ENCODE measurements around the gene ERP29. TPM values are rescaled to one million over a fixed set of nuclear protein-coding genes. Genes with fewer than 3 reads are reported as not detected.

ERP29 gene
- total RNA-seq, 4 donors from 2014 or later, result 33.5 to 35.3 (median 34.9) TPM

DNA sequence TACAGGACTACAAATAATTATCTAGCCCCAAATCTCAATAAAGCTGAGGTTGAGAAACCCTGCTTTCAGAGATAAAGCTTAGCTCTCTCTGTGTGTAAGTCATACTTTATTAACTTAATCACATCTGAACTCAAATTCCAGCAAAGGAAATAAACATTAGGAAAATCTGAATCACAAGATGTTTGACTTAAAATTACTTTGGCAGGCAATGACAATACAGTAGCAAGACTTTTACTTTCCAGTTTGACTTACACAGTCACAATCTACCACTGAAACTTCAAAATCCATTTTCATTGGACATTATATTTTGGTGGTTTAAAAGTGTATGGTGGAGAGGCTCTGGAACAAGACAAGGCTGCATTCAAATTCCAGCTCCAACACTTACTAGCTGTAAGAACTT, 11.7 kb upstream of the ERP29 start:
- no peaks in the 10 kb centered on the region for H3K9me3 ChIP-seq
- no peak overlapping the region for H3K27ac ChIP-seq (replicated peaks in 1 of 4)
- no peaks in the 10 kb centered on the region for H3K27me3 ChIP-seq
- intact Hi-C loops (cut with DNase I), result no loop called here
- peaks cover 7 to 13% (median 9%) of the 10 kb centered on the region in 4 donors for H3K4me1 ChIP-seq
- TF ChIP-seq, protein P1, sequence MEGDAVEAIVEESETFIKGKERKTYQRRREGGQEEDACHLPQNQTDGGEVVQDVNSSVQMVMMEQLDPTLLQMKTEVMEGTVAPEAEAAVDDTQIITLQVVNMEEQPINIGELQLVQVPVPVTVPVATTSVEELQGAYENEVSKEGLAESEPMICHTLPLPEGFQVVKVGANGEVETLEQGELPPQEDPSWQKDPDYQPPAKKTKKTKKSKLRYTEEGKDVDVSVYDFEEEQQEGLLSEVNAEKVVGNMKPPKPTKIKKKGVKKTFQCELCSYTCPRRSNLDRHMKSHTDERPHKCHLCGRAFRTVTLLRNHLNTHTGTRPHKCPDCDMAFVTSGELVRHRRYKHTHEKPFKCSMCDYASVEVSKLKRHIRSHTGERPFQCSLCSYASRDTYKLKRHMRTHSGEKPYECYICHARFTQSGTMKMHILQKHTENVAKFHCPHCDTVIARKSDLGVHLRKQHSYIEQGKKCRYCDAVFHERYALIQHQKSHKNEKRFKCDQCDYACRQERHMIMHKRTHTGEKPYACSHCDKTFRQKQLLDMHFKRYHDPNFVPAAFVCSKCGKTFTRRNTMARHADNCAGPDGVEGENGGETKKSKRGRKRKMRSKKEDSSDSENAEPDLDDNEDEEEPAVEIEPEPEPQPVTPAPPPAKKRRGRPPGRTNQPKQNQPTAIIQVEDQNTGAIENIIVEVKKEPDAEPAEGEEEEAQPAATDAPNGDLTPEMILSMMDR (IDR thresholded peaks at IDR 0.05), result no peak
- TF ChIP-seq POLR2AphosphoS5 (IDR thresholded peaks at IDR 0.05), result no peak
- TF ChIP-seq EP300 (IDR thresholded peaks at IDR 0.05), result no peak
- TF ChIP-seq POLR2A (IDR thresholded peaks at IDR 0.05; ENCODE audit: low read depth), result no peak
- H3K36me3 ChIP-seq, result peaks cover 0 to 7% (median 0%) of the 10 kb centered on the region in 4 donors
- H3K4me3 ChIP-seq, result no peak overlapping the region
- no peak for DNase-seq (ENCODE audit: extremely low spot score)

DNA sequence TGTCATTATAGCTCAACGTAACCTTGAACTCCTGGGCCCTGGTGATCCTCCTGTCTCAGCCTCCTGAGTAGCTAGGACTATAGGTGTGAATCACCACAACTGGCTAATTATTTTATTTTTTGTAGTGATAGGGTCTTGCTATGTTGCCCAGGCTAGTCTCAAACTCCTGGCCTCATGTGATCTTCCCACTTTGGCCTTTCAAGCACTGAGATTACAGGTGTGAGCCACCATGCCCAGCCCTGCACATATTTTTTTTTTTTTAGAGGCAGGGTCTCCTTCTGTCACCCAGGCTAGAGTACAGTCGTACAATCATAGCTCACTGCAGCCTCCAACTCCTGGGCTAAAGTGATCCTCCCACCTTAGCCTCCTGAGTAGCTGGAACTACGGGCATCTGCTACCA, 9.2 kb upstream of the ERP29 start:
- no peak for DNase-seq (ENCODE audit: extremely low spot score)
- WGBS, result 95% methylated on average over 3 of the region's 3 CpGs
- intact Hi-C loops (cut with DNase I), result no loop called here
- no peak for TF ChIP-seq POLR2A (IDR thresholded peaks at IDR 0.05; ENCODE audit: low read depth)
- TF ChIP-seq EP300 (IDR thresholded peaks at IDR 0.05), result no peak
- TF ChIP-seq, protein P1 (IDR thresholded peaks at IDR 0.05), result no peak
- TF ChIP-seq POLR2AphosphoS5 (IDR thresholded peaks at IDR 0.05), result no peak
- Histone ChIP-seq H3K27ac (replicated peaks in 1 of 4) (no peak overlapping the region), H3K27me3 (no peaks in the 10 kb centered on the region), H3K36me3 (peaks cover 0 to 7% (median 0%) of the 10 kb centered on the region in 4 donors), H3K4me1 (peaks cover 7 to 19% (median 13%) of the 10 kb centered on the region in 4 donors), H3K4me3 (no peak overlapping the region), H3K9me3 (no peaks in the 10 kb centered on the region)

DNA sequence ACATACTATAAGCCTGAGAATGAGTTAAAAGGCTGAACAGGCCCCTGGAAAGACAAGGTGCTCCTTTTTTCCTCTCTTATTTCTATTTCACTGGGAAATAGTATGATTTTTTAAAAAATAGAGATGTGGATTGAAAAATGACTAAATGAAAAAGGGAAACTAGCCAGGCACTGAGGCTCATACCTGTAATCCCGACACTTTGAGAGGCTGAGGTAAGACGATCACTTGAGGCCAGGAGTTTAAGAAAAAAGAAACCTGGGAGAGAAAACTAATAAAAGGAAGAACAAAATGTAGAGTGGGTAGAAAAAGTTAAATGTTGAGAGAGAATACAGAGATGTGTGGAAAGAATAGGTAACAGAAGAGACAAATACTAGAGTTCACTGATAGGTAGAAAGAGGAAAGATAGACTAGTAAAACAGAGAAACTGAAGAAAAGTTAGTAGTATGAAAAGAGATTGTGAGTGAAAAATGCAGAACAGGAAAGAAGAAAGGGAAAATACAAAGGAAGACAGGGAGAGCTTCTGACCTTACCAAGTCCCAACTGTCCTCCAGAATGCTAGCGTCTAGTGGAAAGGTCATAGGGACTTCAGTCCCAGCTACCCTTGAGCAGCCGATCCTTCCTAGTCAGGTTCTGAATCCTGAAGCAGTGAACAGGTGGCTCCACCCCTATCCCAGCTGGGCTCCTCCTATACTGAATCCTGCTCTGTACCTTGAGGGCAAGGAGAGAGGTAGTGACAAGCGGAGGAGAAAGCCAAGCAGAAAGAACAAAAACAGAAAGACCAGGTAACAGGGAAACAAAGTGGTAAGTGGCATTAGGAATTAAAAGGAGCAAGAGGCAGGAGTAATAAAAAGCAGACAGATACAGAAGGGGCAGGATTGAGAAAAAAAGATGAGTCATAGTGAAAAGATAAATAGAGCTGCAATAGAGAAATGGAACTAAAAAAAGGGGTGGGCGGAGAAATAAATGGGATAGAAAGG, 7.5 kb upstream of the ERP29 start:
- intact Hi-C loops (cut with DNase I), result no loop called here
- Histone ChIP-seq H3K4me3 (peak overlapping the region in 2 of 4 donors; percentile 10 to 28), H3K27me3 (no peaks in the 10 kb centered on the region), H3K27ac (replicated peaks in 1 of 4) (peak overlapping the region in 1 of 4 donors; percentile 38), H3K4me1 (peaks cover 7 to 25% (median 16%) of the 10 kb centered on the region in 4 donors), H3K9me3 (no peaks in the 10 kb centered on the region), H3K36me3 (peaks cover 0 to 3% (median 0%) of the 10 kb centered on the region in 4 donors)
- 82% methylated on average over 6 of the region's 6 CpGs for WGBS
- TF ChIP-seq POLR2AphosphoS5 (IDR thresholded peaks at IDR 0.05) (no peak), EP300 (IDR thresholded peaks at IDR 0.05) (no peak), POLR2A (IDR thresholded peaks at IDR 0.05; ENCODE audit: low read depth) (no peak)
- TF ChIP-seq, protein P1 (IDR thresholded peaks at IDR 0.05), result no peak
- no peak for DNase-seq (ENCODE audit: extremely low spot score)

DNA sequence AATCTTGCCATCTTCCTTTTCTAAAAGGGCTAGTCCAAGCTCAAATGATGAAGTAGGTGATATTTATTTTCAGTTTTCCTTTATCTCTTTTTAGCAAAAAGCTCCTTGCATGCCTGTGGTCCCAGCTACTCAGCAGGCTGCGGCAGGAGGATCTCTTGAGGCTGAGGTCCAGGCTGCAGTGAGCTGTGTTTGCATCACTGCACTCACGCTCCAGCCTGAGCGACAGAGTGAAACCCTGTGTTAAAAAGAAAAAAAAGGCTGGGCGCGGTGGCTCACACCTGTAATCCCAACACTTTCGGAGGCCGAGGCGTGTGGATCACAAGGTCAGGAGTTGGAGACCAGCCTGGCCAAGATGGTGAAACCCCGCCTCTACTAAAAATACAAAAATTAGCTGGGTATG, 5.3 kb upstream of the ERP29 start:
- H3K4me1 ChIP-seq, result peaks cover 14 to 46% (median 36%) of the 10 kb centered on the region in 4 donors
- TF ChIP-seq POLR2A (IDR thresholded peaks at IDR 0.05; ENCODE audit: low read depth), result no peak
- TF ChIP-seq, protein P1 (IDR thresholded peaks at IDR 0.05), result no peak
- no peak for TF ChIP-seq POLR2AphosphoS5 (IDR thresholded peaks at IDR 0.05)
- TF ChIP-seq EP300 (IDR thresholded peaks at IDR 0.05), result no peak
- 94% methylated on average over 9 of the region's 9 CpGs for WGBS
- no peaks in the 10 kb centered on the region for H3K9me3 ChIP-seq
- no peak for DNase-seq (ENCODE audit: extremely low spot score)
- no peaks in the 10 kb centered on the region for H3K36me3 ChIP-seq
- intact Hi-C loops (cut with DNase I), result no loop called here
- H3K27ac ChIP-seq (replicated peaks in 1 of 4), result no peak overlapping the region
- H3K27me3 ChIP-seq, result no peaks in the 10 kb centered on the region
- H3K4me3 ChIP-seq, result no peak overlapping the region
